Panc1 (cell line): ENCODE data around the gene BATF2. TPM values are rescaled to one million over a fixed set of nuclear protein-coding genes. Genes with fewer than 3 reads are reported as not detected.

Experiments used
- ATAC-seq: fragments of 200-7000 bp; cut with Tn5 transposase; 2 replicates; pipeline ENCODE4 v1.9.1; 2020; ENCODE audit warnings: mild to moderate bottlenecking, moderate library complexity
- BruUV-seq: library from RNA; stranded (reverse); fragments of 400-500 nt; replicated peaks from 2 replicates; lab custom pipeline; 2021; lab: Mats Ljungman, UMichigan
- CTCF ChIA-PET: fragments of 300-600 bp; sonication (Branson Sonifier 250); formaldehyde crosslinking; loops from one replicate; lab custom pipeline; 2022; ENCODE audit warnings: antibody characterized with exemption; lab: Charles Lee
- POLR2A ChIA-PET: fragments of 300-600 bp; sonication (Branson Sonifier 250); formaldehyde crosslinking; loops from one replicate; lab custom pipeline; 2022; ENCODE audit warnings: antibody characterized with exemption; lab: Charles Lee
- DNase-seq: peaks from one replicate; pipeline ENCODE4 v3.0.0-alpha.2; 2010; ENCODE audit warnings: low read depth, low spot score
- H3K27ac ChIP-seq: 2 replicates; pipeline ENCODE4 v1.5.1; 2011; ENCODE audit warnings: mild to moderate bottlenecking, low read length, inconsistent platforms
- H3K27me3 ChIP-seq: fragments of 200-500 bp; sonication (Bioruptor generic); 2 replicates; pipeline ENCODE4 v1.6.0; 2014; ENCODE audit warnings: low read length, inconsistent platforms; ENCODE audit not compliant: control insufficient read depth, insufficient read depth
- H3K36me3 ChIP-seq: fragments of 200-500 bp; sonication (Bioruptor generic); 2 replicates; pipeline ENCODE4 v1.5.1; 2014; ENCODE audit warnings: inconsistent platforms, mild to moderate bottlenecking, low read length, moderate library complexity; ENCODE audit not compliant: control insufficient read depth, insufficient read depth
- H3K4me1 ChIP-seq: 2 replicates; pipeline ENCODE4 v1.5.1; 2011; ENCODE audit warnings: inconsistent platforms, mild to moderate bottlenecking, low read length, moderate library complexity; ENCODE audit not compliant: control insufficient read depth, insufficient read depth
- H3K4me3 ChIP-seq, 2 experiments: 2 replicates each; pipeline ENCODE4 v1.5.1; 2011 to 2012; ENCODE audit warnings: low read depth in 2 of 2, low read length in 2 of 2, mild to moderate bottlenecking in 2 of 2, inconsistent platforms in 1 of 2, moderate library complexity in 1 of 2
- H3K9me3 ChIP-seq: fragments of 200-500 bp; sonication (Bioruptor generic); 2 replicates; pipeline ENCODE4 v1.5.1; 2014; ENCODE audit warnings: low read depth, mild to moderate bottlenecking, inconsistent platforms, low read length, moderate library complexity; ENCODE audit not compliant: control insufficient read depth, insufficient read depth
- POLR2AphosphoS5 ChIP-seq: IDR thresholded peaks from 2 replicates; pipeline ENCODE4 v1.6.1; 2012; ENCODE audit warnings: mild to moderate bottlenecking, low read depth, low read length, moderate library complexity
- SIN3A ChIP-seq: IDR thresholded peaks from 2 replicates; pipeline ENCODE4 v1.6.1; 2012; ENCODE audit warnings: low read depth, mild to moderate bottlenecking, low read length, moderate library complexity, borderline replicate concordance; ENCODE audit not compliant: insufficient read depth
- TCF7L2 ChIP-seq: IDR thresholded peaks from 2 replicates; pipeline ENCODE4 v1.6.1; 2011; ENCODE audit warnings: mild to moderate bottlenecking, low read depth, low read length, inconsistent platforms
- in situ Hi-C: cut with HindIII; loops from 2 replicates; pipeline ENCODE4 v1.10.0; 2016; ENCODE audit warnings: low sequenced_read_pairs, low pct_unique_long_range_greater_than_20kb
- intact Hi-C: fragments of 100-400 bp; cut with micrococcal nuclease; formaldehyde crosslinking; loops from one replicate; pipeline ENCODE4 v1.10.0; 2022; ENCODE audit not compliant: unreplicated experiment
- microRNA-seq: library from miRNA; unstranded; fragments of <30 nt; microRNA quantifications from one replicate; pipeline ENCODE4 v1.1.0, GENCODE V29; 2020; ENCODE audit not compliant: unreplicated experiment
- total RNA-seq: library from RNA; stranded (reverse); gene quantifications from one replicate; pipeline ENCODE4 v1.2.1, GENCODE V29; 2021; ENCODE audit not compliant: unreplicated experiment
- TF ChIP-seq, protein P1 (sequence below), 2 experiments: IDR thresholded peaks; 2 replicates each; pipeline ENCODE4 v1.6.1; 2011 to 2012; ENCODE audit warnings: low read depth in 2 of 2, control low read depth in 1 of 2, low read length in 1 of 2, mild to moderate bottlenecking in 1 of 2, moderate library complexity in 1 of 2; ENCODE audit not compliant: insufficient read depth in 1 of 2
- TF ChIP-seq, protein P2 (sequence below): fragments of 450-650 bp; IDR thresholded peaks from 2 replicates; pipeline ENCODE4 v1.5.1; 2017; ENCODE audit warnings: mild to moderate bottlenecking

BATF2 gene
- total RNA-seq, 1 experiment from 2014 or later = 1.6 TPM

DNA sequence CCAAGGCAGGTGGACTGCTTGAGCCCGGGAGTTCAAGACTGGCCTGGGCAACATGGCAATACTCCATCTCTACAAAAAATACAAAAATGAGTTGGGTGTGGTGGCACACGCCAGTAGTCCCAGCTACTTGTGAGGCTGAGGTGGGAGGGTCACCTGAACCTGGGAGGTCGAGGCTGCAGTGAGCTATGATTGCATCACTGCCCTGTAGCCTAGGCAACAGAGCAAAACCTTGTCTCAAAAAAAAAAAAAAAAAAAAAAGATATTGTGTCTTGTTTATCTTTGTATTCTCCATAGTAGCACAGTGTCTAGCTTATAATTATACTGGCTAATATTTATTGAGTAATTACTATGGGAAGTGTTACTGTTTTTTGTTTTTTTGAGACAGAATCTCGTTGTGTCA lies 45.2 kb downstream of the BATF2 start:
- no peak for ATAC-seq
- intact Hi-C loops (no loop called here), in situ Hi-C loops (no loop called here)
- CTCF ChIA-PET = no interaction called here
- TF ChIP-seq, protein P1, sequence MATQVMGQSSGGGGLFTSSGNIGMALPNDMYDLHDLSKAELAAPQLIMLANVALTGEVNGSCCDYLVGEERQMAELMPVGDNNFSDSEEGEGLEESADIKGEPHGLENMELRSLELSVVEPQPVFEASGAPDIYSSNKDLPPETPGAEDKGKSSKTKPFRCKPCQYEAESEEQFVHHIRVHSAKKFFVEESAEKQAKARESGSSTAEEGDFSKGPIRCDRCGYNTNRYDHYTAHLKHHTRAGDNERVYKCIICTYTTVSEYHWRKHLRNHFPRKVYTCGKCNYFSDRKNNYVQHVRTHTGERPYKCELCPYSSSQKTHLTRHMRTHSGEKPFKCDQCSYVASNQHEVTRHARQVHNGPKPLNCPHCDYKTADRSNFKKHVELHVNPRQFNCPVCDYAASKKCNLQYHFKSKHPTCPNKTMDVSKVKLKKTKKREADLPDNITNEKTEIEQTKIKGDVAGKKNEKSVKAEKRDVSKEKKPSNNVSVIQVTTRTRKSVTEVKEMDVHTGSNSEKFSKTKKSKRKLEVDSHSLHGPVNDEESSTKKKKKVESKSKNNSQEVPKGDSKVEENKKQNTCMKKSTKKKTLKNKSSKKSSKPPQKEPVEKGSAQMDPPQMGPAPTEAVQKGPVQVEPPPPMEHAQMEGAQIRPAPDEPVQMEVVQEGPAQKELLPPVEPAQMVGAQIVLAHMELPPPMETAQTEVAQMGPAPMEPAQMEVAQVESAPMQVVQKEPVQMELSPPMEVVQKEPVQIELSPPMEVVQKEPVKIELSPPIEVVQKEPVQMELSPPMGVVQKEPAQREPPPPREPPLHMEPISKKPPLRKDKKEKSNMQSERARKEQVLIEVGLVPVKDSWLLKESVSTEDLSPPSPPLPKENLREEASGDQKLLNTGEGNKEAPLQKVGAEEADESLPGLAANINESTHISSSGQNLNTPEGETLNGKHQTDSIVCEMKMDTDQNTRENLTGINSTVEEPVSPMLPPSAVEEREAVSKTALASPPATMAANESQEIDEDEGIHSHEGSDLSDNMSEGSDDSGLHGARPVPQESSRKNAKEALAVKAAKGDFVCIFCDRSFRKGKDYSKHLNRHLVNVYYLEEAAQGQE (IDR thresholded peaks at IDR 0.05; ENCODE audit: insufficient read depth in 1 of 2, low read depth in 2 of 2, low read length in 1 of 2) = no peak
- Histone ChIP-seq H3K9me3 (no peaks in the 10 kb centered on the region), H3K36me3 (no peaks in the 10 kb centered on the region), H3K27ac (no peak overlapping the region), H3K4me1 (no peaks in the 10 kb centered on the region), H3K27me3 (no peaks in the 10 kb centered on the region; the same call in 1 of the 2 replicates), H3K4me3 (no peak overlapping the region)
- POLR2A ChIA-PET = interaction anchor here (0.6 to 1.0 kb wide), 3 partner anchors 14 to 63 kb away, joined by 3 to 11 read pairs (median 5); partner anchors contain the start of gene PPP2R5B
- DNase-seq = no peak
- BruUV-seq = no TSS peak

DNA sequence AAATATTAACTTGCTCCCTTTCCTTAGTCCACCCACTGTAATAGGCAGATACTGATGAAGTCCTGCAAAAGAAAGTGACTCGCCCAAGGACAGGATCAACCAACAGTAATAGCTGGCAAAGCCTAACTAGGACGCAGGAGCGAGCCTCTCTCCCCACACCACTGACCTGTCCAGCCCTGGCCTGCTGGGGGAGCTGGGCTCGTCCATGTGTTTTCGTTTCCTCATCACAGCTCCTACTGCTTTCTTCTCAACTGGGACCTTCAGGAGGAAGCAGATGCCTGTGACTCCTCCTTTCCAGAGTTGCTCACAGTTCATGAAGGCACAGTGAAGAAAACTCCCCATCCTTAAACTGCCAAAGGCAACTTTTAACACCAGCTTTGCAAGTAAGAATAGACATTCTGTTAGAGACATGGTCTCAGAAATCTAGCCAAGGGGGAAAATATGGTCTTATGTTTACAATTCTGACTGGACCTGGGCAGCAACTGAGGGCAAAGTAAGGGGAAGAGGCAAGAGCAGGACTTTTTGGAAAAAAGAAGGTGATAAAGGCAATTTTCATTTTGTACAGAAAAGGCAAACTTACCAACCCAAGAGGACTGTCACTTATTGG lies 49.5 kb downstream of the BATF2 start:
- Histone ChIP-seq H3K4me3 (no peak overlapping the region), H3K27me3 (no peaks in the 10 kb centered on the region; the same call in 1 of the 2 replicates), H3K27ac (no peak overlapping the region), H3K36me3 (no peaks in the 10 kb centered on the region), H3K4me1 (no peaks in the 10 kb centered on the region), H3K9me3 (no peaks in the 10 kb centered on the region)
- POLR2A ChIA-PET = no interaction called here
- intact Hi-C loops = no loop called here
- no peak for ATAC-seq
- CTCF ChIA-PET = no interaction called here
- no TSS peak for BruUV-seq
- in situ Hi-C loops = no loop called here
- TF ChIP-seq SIN3A = no peak
- TF ChIP-seq, protein P2, sequence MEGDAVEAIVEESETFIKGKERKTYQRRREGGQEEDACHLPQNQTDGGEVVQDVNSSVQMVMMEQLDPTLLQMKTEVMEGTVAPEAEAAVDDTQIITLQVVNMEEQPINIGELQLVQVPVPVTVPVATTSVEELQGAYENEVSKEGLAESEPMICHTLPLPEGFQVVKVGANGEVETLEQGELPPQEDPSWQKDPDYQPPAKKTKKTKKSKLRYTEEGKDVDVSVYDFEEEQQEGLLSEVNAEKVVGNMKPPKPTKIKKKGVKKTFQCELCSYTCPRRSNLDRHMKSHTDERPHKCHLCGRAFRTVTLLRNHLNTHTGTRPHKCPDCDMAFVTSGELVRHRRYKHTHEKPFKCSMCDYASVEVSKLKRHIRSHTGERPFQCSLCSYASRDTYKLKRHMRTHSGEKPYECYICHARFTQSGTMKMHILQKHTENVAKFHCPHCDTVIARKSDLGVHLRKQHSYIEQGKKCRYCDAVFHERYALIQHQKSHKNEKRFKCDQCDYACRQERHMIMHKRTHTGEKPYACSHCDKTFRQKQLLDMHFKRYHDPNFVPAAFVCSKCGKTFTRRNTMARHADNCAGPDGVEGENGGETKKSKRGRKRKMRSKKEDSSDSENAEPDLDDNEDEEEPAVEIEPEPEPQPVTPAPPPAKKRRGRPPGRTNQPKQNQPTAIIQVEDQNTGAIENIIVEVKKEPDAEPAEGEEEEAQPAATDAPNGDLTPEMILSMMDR = no peak
- TF ChIP-seq, protein P1 (IDR thresholded peaks at IDR 0.05; ENCODE audit: insufficient read depth in 1 of 2, low read depth in 2 of 2, low read length in 1 of 2) = no peak
- no peak for TF ChIP-seq TCF7L2
- no peak for TF ChIP-seq POLR2AphosphoS5
- DNase-seq = no peak

Small RNAs within 50 kb of the gene (microRNA-seq; reads per million reads assigned to microRNA genes)
- gene MIR6879 = not detected

Other genes starting within 250 kb of the BATF2 start
- 0.39 TPM for gene PYGM, start 237.0 kb downstream of the BATF2 start, total RNA-seq
- 360 TPM for gene SF1, start 218.4 kb downstream of the BATF2 start, total RNA-seq
- 46.4 TPM for gene MAP4K2, start 193.8 kb downstream of the BATF2 start, total RNA-seq
- 54.5 TPM for gene MEN1, start 186.4 kb downstream of the BATF2 start, total RNA-seq
- 4.1 TPM for gene CDC42BPG, start 152.3 kb downstream of the BATF2 start, total RNA-seq
- 186 TPM for gene EHD1, start 118.3 kb downstream of the BATF2 start, total RNA-seq
- 28.8 TPM for gene ATG2A, start 79.8 kb downstream of the BATF2 start, total RNA-seq
- gene PPP2R5B, start 72.3 kb downstream of the BATF2 start, total RNA-seq = 14.0 TPM
- not detected for gene GPHA2, start 61.1 kb downstream of the BATF2 start, total RNA-seq
- not detected for gene MAJIN, start 24.9 kb downstream of the BATF2 start, total RNA-seq
- 177 TPM for gene ARL2, start 17.2 kb upstream of the BATF2 start, total RNA-seq
- 51.5 TPM for gene SNX15, start 30.5 kb upstream of the BATF2 start, total RNA-seq
- 55.6 TPM for gene SAC3D1, start 44.2 kb upstream of the BATF2 start, total RNA-seq
- 0.23 TPM for gene NAALADL1, start 61.6 kb upstream of the BATF2 start, total RNA-seq
- 92.9 TPM for gene CDCA5, start 87.1 kb upstream of the BATF2 start, total RNA-seq
- gene ZFPL1, start 87.3 kb upstream of the BATF2 start, total RNA-seq = 68.4 TPM
- 101 TPM for gene VPS51, start 99.2 kb upstream of the BATF2 start, total RNA-seq
- gene TM7SF2, start 114.9 kb upstream of the BATF2 start, total RNA-seq = 85.4 TPM
- gene ZNHIT2, start 120.7 kb upstream of the BATF2 start, total RNA-seq = 27.1 TPM
- 1,001 TPM for gene FAU, start 125.2 kb upstream of the BATF2 start, total RNA-seq
- gene MRPL49, start 125.3 kb upstream of the BATF2 start, total RNA-seq = 111 TPM
- 64.3 TPM for gene SYVN1, start 137.5 kb upstream of the BATF2 start, total RNA-seq
- not detected for gene SPDYC, start 173.3 kb upstream of the BATF2 start, total RNA-seq
- gene CAPN1, start 185.0 kb upstream of the BATF2 start, total RNA-seq = 256 TPM